ENCODE results near the gene AHI1. TPM values are rescaled to one million over a fixed set of nuclear protein-coding genes. Genes with fewer than 3 reads are reported as not detected.
A peak's percentile ranks its signal among the peaks of the same experiment; 100 is the strongest.

The AHI1 gene
- total and polyA plus RNA-seq, 8 donors: 3.7 to 89.9 (median 49.5) TPM

GRCh38 chr6:135481783-135482369, 15.7 kb downstream of the AHI1 start:
- WGBS, 5 donors: 94 to 99% (median 97%) methylated on average over 3 of the region's 3 CpGs
- DNase-seq: no peak
- H3K27me3 ChIP-seq: no peaks in the 10 kb centered on the region
- H3K4me1 ChIP-seq: no peaks in the 10 kb centered on the region
- intact Hi-C loops (cut with DNase I; ENCODE audit: low total_unique reads): no loop called here
- H3K36me3 ChIP-seq: peaks cover 26 to 92% (median 81%) of the 10 kb centered on the region in 4 donors
- H3K27ac ChIP-seq: no peak overlapping the region
- TF ChIP-seq EP300 (IDR thresholded peaks at IDR 0.05) (no peak), POLR2A (IDR thresholded peaks at IDR 0.05) (no peak), POLR2AphosphoS5 (IDR thresholded peaks at IDR 0.05) (no peak)
- TF ChIP-seq, protein P1, sequence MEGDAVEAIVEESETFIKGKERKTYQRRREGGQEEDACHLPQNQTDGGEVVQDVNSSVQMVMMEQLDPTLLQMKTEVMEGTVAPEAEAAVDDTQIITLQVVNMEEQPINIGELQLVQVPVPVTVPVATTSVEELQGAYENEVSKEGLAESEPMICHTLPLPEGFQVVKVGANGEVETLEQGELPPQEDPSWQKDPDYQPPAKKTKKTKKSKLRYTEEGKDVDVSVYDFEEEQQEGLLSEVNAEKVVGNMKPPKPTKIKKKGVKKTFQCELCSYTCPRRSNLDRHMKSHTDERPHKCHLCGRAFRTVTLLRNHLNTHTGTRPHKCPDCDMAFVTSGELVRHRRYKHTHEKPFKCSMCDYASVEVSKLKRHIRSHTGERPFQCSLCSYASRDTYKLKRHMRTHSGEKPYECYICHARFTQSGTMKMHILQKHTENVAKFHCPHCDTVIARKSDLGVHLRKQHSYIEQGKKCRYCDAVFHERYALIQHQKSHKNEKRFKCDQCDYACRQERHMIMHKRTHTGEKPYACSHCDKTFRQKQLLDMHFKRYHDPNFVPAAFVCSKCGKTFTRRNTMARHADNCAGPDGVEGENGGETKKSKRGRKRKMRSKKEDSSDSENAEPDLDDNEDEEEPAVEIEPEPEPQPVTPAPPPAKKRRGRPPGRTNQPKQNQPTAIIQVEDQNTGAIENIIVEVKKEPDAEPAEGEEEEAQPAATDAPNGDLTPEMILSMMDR (IDR thresholded peaks at IDR 0.05): no peak
- peaks cover 3 to 56% (median 42%) of the 10 kb centered on the region in 4 donors for H3K9me3 ChIP-seq
- no peak overlapping the region for H3K4me3 ChIP-seq

- DNase-seq: no peak
- H3K4me1 ChIP-seq: no peaks in the 10 kb centered on the region
- peaks cover 3 to 56% (median 42%) of the 10 kb centered on the region in 4 donors for H3K9me3 ChIP-seq
- TF ChIP-seq EP300 (IDR thresholded peaks at IDR 0.05) (no peak), POLR2AphosphoS5 (IDR thresholded peaks at IDR 0.05) (no peak), POLR2A (IDR thresholded peaks at IDR 0.05) (no peak)
- TF ChIP-seq, protein P1 (IDR thresholded peaks at IDR 0.05): no peak
- H3K36me3 ChIP-seq: peaks cover 26 to 74% (median 65%) of the 10 kb centered on the region in 4 donors
- H3K27me3 ChIP-seq: no peaks in the 10 kb centered on the region
- WGBS, 5 donors: 93 to 100% (median 96%) methylated on average over 2 of the region's 2 CpGs
- intact Hi-C loops (cut with DNase I; ENCODE audit: low total_unique reads): no loop called here
- no peak overlapping the region for H3K4me3 ChIP-seq
- H3K27ac ChIP-seq: no peak overlapping the region
Observed at GRCh38 chr6:135479601-135480000, 17.9 kb downstream of the AHI1 start.

GRCh38 chr6:135478626-135479025, 18.9 kb downstream of the AHI1 start:
- H3K4me1 ChIP-seq: no peaks in the 10 kb centered on the region
- peaks cover 20 to 64% (median 56%) of the 10 kb centered on the region in 4 donors for H3K36me3 ChIP-seq
- intact Hi-C loops (cut with DNase I; ENCODE audit: low total_unique reads): no loop called here
- H3K27ac ChIP-seq: no peak overlapping the region
- H3K9me3 ChIP-seq: peaks cover 3 to 50% (median 37%) of the 10 kb centered on the region in 4 donors
- DNase-seq: no peak
- H3K27me3 ChIP-seq: no peaks in the 10 kb centered on the region
- TF ChIP-seq EP300 (IDR thresholded peaks at IDR 0.05): no peak
- TF ChIP-seq, protein P1 (IDR thresholded peaks at IDR 0.05): no peak
- TF ChIP-seq POLR2AphosphoS5 (IDR thresholded peaks at IDR 0.05): no peak
- TF ChIP-seq POLR2A (IDR thresholded peaks at IDR 0.05): no peak
- no peak overlapping the region for H3K4me3 ChIP-seq

DNA sequence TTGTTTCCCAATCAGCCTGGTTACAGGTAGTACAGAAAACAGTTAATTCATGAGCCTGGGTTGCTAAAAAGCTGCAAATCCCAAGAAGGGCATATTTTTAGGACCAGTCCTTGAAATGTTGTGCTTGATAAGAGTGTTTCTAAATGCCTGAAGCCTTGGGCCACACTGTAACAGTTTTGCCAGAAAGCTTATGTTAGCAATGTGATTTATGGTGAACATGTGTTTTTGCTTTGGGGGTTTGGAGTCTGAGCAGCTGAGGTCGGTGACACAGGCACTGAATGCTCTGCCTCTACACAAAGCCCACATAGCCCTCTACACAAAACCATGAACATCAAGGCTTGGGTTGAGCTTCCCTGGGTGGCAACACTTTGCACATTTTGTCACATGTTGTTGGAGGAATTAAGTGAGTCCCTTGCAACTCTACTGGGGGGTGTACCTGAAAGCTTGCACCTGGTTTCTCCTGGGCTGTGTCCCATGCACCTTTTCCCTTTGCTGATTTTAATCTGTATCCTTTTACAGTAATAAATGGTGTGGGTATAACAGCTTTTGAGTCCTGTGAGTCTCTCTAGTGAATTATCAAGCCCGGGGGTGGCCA, 22.2 kb downstream of the AHI1 start:
- TF ChIP-seq EP300 (IDR thresholded peaks at IDR 0.05) (no peak), POLR2A (IDR thresholded peaks at IDR 0.05) (no peak), POLR2AphosphoS5 (IDR thresholded peaks at IDR 0.05) (no peak)
- TF ChIP-seq, protein P1 (IDR thresholded peaks at IDR 0.05): no peak
- peak in 1 of 2 donors; percentile 34 for DNase-seq
- Histone ChIP-seq H3K9me3 (peaks cover 0 to 20% (median 10%) of the 10 kb centered on the region in 4 donors), H3K27ac (no peak overlapping the region), H3K27me3 (no peaks in the 10 kb centered on the region), H3K4me1 (no peaks in the 10 kb centered on the region), H3K4me3 (no peak overlapping the region), H3K36me3 (peaks cover 15 to 48% (median 40%) of the 10 kb centered on the region in 4 donors)
- intact Hi-C loops (cut with DNase I; ENCODE audit: low total_unique reads): no loop called here
- 55 to 86% (median 72%) methylated on average over 2 of the region's 2 CpGs for WGBS, 5 donors

Data from stomach (tissue), 9 donors.